HCT116 (cell line): Measurements from ENCODE around the gene UMODL1. TPM values are rescaled to one million over a fixed set of nuclear protein-coding genes. Genes with fewer than 3 reads are reported as not detected.

Experiments
- ATAC-seq: fragments of 200-7000 bp; cut with Tn5 transposase; 2 replicates; pipeline ENCODE4 v1.9.1; 2020; ENCODE audit warnings: mild to moderate bottlenecking, moderate library complexity
- BruUV-seq: library from RNA; stranded (reverse); fragments of 400-500 nt; replicated peaks from 2 replicates; lab custom pipeline; 2021; lab: Mats Ljungman, UMichigan
- CTCF ChIA-PET: fragments of 300-600 bp; sonication (Branson Sonifier 250); formaldehyde crosslinking; loops from one replicate; lab custom pipeline; 2021; ENCODE audit warnings: antibody characterized with exemption; lab: Charles Lee
- POLR2A ChIA-PET: fragments of 300-600, 350-600 bp; sonication (Branson Sonifier 250); formaldehyde crosslinking; loops from one replicate; lab custom pipeline; 2021; ENCODE audit warnings: antibody characterized with exemption; lab: Charles Lee
- RAD21 ChIA-PET, 2 experiments: fragments of 300-600 bp; sonication (Branson Sonifier 250); formaldehyde crosslinking; loops; one replicate each; lab custom pipeline; 2023; ENCODE audit warnings: low total read pairs in 2 of 2; ENCODE audit not compliant: uncharacterized antibody in 2 of 2, unreplicated experiment in 2 of 2, low non-redundant PET in 1 of 2; lab: Charles Lee
- DNase-seq: peaks from one replicate; pipeline ENCODE4 v3.0.0-alpha.2; 2010; ENCODE audit warnings: low read depth, low spot score
- H2AFZ ChIP-seq: fragments of 200-600 bp; shearing (Covaris generic), sonication (generic); 2 replicates; pipeline ENCODE4 v1.6.1; 2017; ENCODE audit warnings: low read depth, mixed run types, mixed read lengths, antibody characterized with exemption, low read length; ENCODE audit not compliant: poor library complexity, severe bottlenecking
- H3K27ac ChIP-seq: 2 replicates; pipeline ENCODE4 v1.5.1; 2012; ENCODE audit warnings: low read depth, low read length
- H3K27me3 ChIP-seq: fragments of 200-600 bp; sonication (generic); 2 replicates; pipeline ENCODE4 v1.6.1; 2016; ENCODE audit warnings: mixed run types, low read length, mixed read lengths; ENCODE audit not compliant: insufficient read depth
- H3K36me3 ChIP-seq, 2 experiments: fragments of 200-500 bp in 1 of 2; fragments of 200-600 bp in 1 of 2; sonication (Bioruptor generic) in 1 of 2; sonication (generic) in 1 of 2; 2 replicates each; pipeline versions ENCODE4 v1.5.1 to v1.6.1; 2014 to 2016; ENCODE audit warnings: low read length in 2 of 2, inconsistent platforms in 1 of 2, mixed read lengths in 1 of 2, mixed run types in 1 of 2; ENCODE audit not compliant: insufficient read depth in 2 of 2, control insufficient read depth in 1 of 2
- H3K4me1 ChIP-seq, 2 experiments: fragments of 200-600 bp in 1 of 2; sonication (generic) in 1 of 2; 2 replicates each; pipeline versions ENCODE4 v1.5.1 to v1.6.1; 2012 to 2017; ENCODE audit warnings: low read length in 2 of 2, inconsistent platforms in 1 of 2, mild to moderate bottlenecking in 1 of 2, mixed read lengths in 1 of 2, mixed run types in 1 of 2, moderate library complexity in 1 of 2; ENCODE audit not compliant: insufficient read depth in 2 of 2, control insufficient read depth in 1 of 2
- H3K4me2 ChIP-seq: fragments of 200-600 bp; sonication (generic); 2 replicates; pipeline ENCODE4 v1.6.1; 2017; ENCODE audit warnings: mixed run types, low read length, mixed read lengths
- H3K4me3 ChIP-seq, 2 experiments: fragments of 200-600 bp in 1 of 2; sonication (generic) in 1 of 2; replicated peaks in 1 of 2; 2 replicates each; pipeline ENCODE4 v1.5.1; 2011 to 2016; ENCODE audit warnings: low read length in 2 of 2, control low read depth in 1 of 2, low read depth in 1 of 2, mild to moderate bottlenecking in 1 of 2, mixed read lengths in 1 of 2, mixed run types in 1 of 2
- H3K79me2 ChIP-seq: fragments of 200-600 bp; sonication (generic); 2 replicates; pipeline ENCODE4 v1.6.1; 2017; ENCODE audit warnings: mild to moderate bottlenecking, mixed run types, low read length, moderate library complexity, mixed read lengths; ENCODE audit not compliant: insufficient read depth
- H3K9ac ChIP-seq: fragments of 200-600 bp; sonication (generic); 2 replicates; pipeline ENCODE4 v1.6.1; 2016; ENCODE audit warnings: low read length, mixed read lengths
- H3K9me2 ChIP-seq: fragments of 200-600 bp; sonication (generic), shearing (Covaris generic); 2 replicates; pipeline ENCODE4 v1.6.1; 2017; ENCODE audit warnings: mixed run types, mild to moderate bottlenecking, moderate library complexity; ENCODE audit not compliant: insufficient read depth
- H3K9me3 ChIP-seq, 2 experiments: fragments of 200-500 bp in 1 of 2; fragments of 200-600 bp in 1 of 2; sonication (Bioruptor generic) in 1 of 2; sonication (generic) in 1 of 2; 2 replicates each; pipeline ENCODE4 v1.6.1; 2014 to 2017; ENCODE audit warnings: low read length in 2 of 2, mixed read lengths in 2 of 2, inconsistent platforms in 1 of 2, low read depth in 1 of 2, mild to moderate bottlenecking in 1 of 2, mixed run types in 1 of 2, moderate library complexity in 1 of 2; ENCODE audit not compliant: control insufficient read depth in 1 of 2, insufficient read depth in 1 of 2
- H4K20me1 ChIP-seq: fragments of 200-600 bp; sonication (generic), shearing (Covaris generic); 2 replicates; pipeline ENCODE4 v1.6.1; 2017; ENCODE audit warnings: mixed run types, mild to moderate bottlenecking, moderate library complexity; ENCODE audit not compliant: insufficient read depth
- CEBPB ChIP-seq: IDR thresholded peaks from 2 replicates; pipeline ENCODE4 v1.6.1; 2012; ENCODE audit warnings: low read depth
- ELF1 ChIP-seq: IDR thresholded peaks from 2 replicates; pipeline ENCODE4 v1.6.1; 2012; ENCODE audit warnings: low read depth, borderline replicate concordance
- EZH2 ChIP-seq: fragments of 200-600 bp; sonication (generic); IDR thresholded peaks from 2 replicates; pipeline ENCODE4 v1.6.1; 2017; ENCODE audit warnings: antibody characterized with exemption, mixed run types
- EZH2phosphoT487 ChIP-seq: fragments of 200-600 bp; IDR thresholded peaks from 2 replicates; pipeline ENCODE4 v1.6.1; 2018; ENCODE audit warnings: antibody characterized with exemption, borderline replicate concordance
- FOSL1 ChIP-seq: IDR thresholded peaks from 2 replicates; pipeline ENCODE4 v1.6.1; 2012; ENCODE audit warnings: low read depth
- JUND ChIP-seq: IDR thresholded peaks from 2 replicates; pipeline ENCODE4 v1.6.1; 2012
- POLR2A ChIP-seq: IDR thresholded peaks from 2 replicates; pipeline ENCODE4 v1.7.0; 2011; ENCODE audit warnings: borderline replicate concordance; ENCODE audit not compliant: insufficient read depth, insufficient read length; ENCODE audit errors: extremely low read depth
- RAD21 ChIP-seq: IDR thresholded peaks from 2 replicates; pipeline ENCODE4 v1.6.1; 2012; ENCODE audit warnings: low read depth, mild to moderate bottlenecking
- SIN3A ChIP-seq: IDR thresholded peaks from 2 replicates; pipeline ENCODE4 v1.6.1; 2012; ENCODE audit warnings: low read depth
- SP1 ChIP-seq: IDR thresholded peaks from 2 replicates; pipeline ENCODE4 v1.6.1; 2012; ENCODE audit warnings: low read depth
- SRF ChIP-seq: IDR thresholded peaks from 2 replicates; pipeline ENCODE4 v1.6.1; 2012; ENCODE audit warnings: low read depth
- TCF7L2 ChIP-seq: IDR thresholded peaks from 2 replicates; pipeline ENCODE4 v1.7.0; 2011; ENCODE audit warnings: borderline replicate concordance, inconsistent platforms; ENCODE audit not compliant: insufficient read depth, insufficient read length; ENCODE audit errors: extremely low read depth
- YY1 ChIP-seq: IDR thresholded peaks from 2 replicates; pipeline ENCODE4 v1.6.1; 2011; ENCODE audit warnings: low read length, low read depth, moderate library complexity, mild to moderate bottlenecking; ENCODE audit not compliant: insufficient replicate concordance; ENCODE audit errors: extremely low read depth
- ZFX ChIP-seq: fragments of 450-650 bp; IDR thresholded peaks from 2 replicates; pipeline ENCODE4 v1.6.1; 2017
- ZNF274 ChIP-seq: fragments of 200-500 bp; sonication (Bioruptor generic); IDR thresholded peaks from 2 replicates; pipeline ENCODE4 v1.6.1; 2014; ENCODE audit warnings: mild to moderate bottlenecking, low read depth, low read length, inconsistent platforms
- intact Hi-C: fragments of 100-400 bp; cut with micrococcal nuclease; formaldehyde crosslinking; loops from 2 replicates; pipeline ENCODE4 v1.10.0; 2022
- total RNA-seq: library from RNA; stranded (reverse); gene quantifications from one replicate; pipeline ENCODE4 v1.2.1, GENCODE V29; 2021; ENCODE audit not compliant: unreplicated experiment
- TF ChIP-seq, protein P1 (sequence below): IDR thresholded peaks from 2 replicates; pipeline ENCODE4 v1.6.1; 2012
- TF ChIP-seq, protein P2 (sequence below), 3 experiments: fragments of 200-600 bp in 1 of 3; sonication (generic) in 1 of 3; IDR thresholded peaks in 2 of 3; conservative IDR thresholded peaks in 1 of 3; 2 replicates each; pipeline ENCODE4 v1.5.1; 2012 to 2017; ENCODE audit warnings: low read depth in 2 of 3, low read length in 2 of 3, antibody characterized with exemption in 1 of 3, borderline replicate concordance in 1 of 3, control low read depth in 1 of 3, mild to moderate bottlenecking in 1 of 3, mixed read lengths in 1 of 3, mixed run types in 1 of 3, moderate library complexity in 1 of 3; ENCODE audit not compliant: insufficient read depth in 1 of 3
- TF ChIP-seq, protein P3 (sequence below): IDR thresholded peaks from 2 replicates; pipeline ENCODE4 v1.6.1; 2011; ENCODE audit warnings: mild to moderate bottlenecking, low read length, moderate library complexity; ENCODE audit not compliant: insufficient replicate concordance; ENCODE audit errors: extremely low read depth
- TF ChIP-seq, protein P4 (sequence below): IDR thresholded peaks from 2 replicates; pipeline ENCODE4 v1.6.1; 2012
- TF ChIP-seq, protein P5 (sequence below): IDR thresholded peaks from 2 replicates; pipeline ENCODE4 v1.6.1; 2012; ENCODE audit warnings: low read depth

UMODL1 gene
- total RNA-seq, 1 experiment from 2014 or later: not detected

DNA sequence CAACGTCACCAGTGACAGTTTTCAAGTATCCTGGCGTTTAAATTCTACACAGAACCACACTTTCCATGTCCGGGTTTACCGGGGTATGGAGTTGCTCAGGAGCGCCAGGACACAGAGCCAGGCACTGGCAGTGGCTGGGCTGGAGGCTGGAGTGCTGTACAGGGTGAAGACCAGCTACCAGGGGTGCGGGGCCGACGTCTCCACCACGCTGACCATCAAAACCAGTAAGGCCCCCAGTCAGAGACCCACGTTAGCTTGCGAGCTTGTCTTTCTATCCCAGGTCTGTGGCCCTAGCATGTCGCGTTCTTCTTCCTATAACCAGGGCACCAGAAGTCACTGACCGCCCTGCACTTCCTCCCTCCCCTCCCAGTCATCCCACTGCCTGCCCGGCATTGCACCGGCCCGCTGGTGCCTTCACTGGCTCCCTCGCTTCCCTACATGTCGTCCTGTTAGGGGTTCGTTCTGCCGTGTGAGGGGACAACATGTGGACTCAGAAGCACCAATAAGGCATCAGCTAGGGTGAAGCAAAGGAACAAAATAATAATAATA is 27.9 kb downstream of the UMODL1 start:
- no TSS peak for BruUV-seq
- Histone ChIP-seq H3K4me1 (peaks cover 8 to 19% of the 10 kb centered on the region in 2 experiments), H3K4me2 (no peak overlapping the region), H3K79me2 (no peaks in the 10 kb centered on the region), H4K20me1 (no peaks in the 10 kb centered on the region), H3K9me3 (peaks cover 0 to 5% of the 10 kb centered on the region in 2 experiments; a peak in 1 of 4 replicates), H3K4me3 (no peak overlapping the region), H3K9me2 (no peaks in the 10 kb centered on the region), H3K36me3 (no peaks in the 10 kb centered on the region), H2AFZ (no peak overlapping the region), H3K9ac (no peak overlapping the region), H3K27ac (no peak overlapping the region), H3K27me3 (peaks cover 5% of the 10 kb centered on the region; the same call in 1 of the 2 replicates)
- intact Hi-C loops: no loop called here
- ChIA-PET RAD21 (no interaction called here), POLR2A (no interaction called here), CTCF (no interaction called here)
- TF ChIP-seq EZH2 (no peak), POLR2A (no peak), ZNF274 (no peak), SRF (no peak), SP1 (no peak), YY1 (no peak), CEBPB (no peak), ZFX (no peak), RAD21 (no peak), SIN3A (no peak), ELF1 (no peak), TCF7L2 (no peak), FOSL1 (no peak), EZH2phosphoT487 (no peak), JUND (no peak)
- TF ChIP-seq, protein P1, sequence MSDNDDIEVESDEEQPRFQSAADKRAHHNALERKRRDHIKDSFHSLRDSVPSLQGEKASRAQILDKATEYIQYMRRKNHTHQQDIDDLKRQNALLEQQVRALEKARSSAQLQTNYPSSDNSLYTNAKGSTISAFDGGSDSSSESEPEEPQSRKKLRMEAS: no peak
- TF ChIP-seq, protein P2, sequence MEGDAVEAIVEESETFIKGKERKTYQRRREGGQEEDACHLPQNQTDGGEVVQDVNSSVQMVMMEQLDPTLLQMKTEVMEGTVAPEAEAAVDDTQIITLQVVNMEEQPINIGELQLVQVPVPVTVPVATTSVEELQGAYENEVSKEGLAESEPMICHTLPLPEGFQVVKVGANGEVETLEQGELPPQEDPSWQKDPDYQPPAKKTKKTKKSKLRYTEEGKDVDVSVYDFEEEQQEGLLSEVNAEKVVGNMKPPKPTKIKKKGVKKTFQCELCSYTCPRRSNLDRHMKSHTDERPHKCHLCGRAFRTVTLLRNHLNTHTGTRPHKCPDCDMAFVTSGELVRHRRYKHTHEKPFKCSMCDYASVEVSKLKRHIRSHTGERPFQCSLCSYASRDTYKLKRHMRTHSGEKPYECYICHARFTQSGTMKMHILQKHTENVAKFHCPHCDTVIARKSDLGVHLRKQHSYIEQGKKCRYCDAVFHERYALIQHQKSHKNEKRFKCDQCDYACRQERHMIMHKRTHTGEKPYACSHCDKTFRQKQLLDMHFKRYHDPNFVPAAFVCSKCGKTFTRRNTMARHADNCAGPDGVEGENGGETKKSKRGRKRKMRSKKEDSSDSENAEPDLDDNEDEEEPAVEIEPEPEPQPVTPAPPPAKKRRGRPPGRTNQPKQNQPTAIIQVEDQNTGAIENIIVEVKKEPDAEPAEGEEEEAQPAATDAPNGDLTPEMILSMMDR (IDR thresholded peaks at IDR 0.05 in 2 of 3, conservative IDR thresholded peaks at IDR 0.05 in 1 of 3; ENCODE audit: borderline replicate concordance in 1 of 3, insufficient read depth in 1 of 3, low read depth in 2 of 3, low read length in 2 of 3): no peak
- TF ChIP-seq, protein P3, sequence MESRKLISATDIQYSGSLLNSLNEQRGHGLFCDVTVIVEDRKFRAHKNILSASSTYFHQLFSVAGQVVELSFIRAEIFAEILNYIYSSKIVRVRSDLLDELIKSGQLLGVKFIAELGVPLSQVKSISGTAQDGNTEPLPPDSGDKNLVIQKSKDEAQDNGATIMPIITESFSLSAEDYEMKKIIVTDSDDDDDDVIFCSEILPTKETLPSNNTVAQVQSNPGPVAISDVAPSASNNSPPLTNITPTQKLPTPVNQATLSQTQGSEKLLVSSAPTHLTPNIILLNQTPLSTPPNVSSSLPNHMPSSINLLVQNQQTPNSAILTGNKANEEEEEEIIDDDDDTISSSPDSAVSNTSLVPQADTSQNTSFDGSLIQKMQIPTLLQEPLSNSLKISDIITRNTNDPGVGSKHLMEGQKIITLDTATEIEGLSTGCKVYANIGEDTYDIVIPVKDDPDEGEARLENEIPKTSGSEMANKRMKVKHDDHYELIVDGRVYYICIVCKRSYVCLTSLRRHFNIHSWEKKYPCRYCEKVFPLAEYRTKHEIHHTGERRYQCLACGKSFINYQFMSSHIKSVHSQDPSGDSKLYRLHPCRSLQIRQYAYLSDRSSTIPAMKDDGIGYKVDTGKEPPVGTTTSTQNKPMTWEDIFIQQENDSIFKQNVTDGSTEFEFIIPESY: no peak
- TF ChIP-seq, protein P4, sequence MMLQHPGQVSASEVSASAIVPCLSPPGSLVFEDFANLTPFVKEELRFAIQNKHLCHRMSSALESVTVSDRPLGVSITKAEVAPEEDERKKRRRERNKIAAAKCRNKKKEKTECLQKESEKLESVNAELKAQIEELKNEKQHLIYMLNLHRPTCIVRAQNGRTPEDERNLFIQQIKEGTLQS: no peak
- TF ChIP-seq, protein P5, sequence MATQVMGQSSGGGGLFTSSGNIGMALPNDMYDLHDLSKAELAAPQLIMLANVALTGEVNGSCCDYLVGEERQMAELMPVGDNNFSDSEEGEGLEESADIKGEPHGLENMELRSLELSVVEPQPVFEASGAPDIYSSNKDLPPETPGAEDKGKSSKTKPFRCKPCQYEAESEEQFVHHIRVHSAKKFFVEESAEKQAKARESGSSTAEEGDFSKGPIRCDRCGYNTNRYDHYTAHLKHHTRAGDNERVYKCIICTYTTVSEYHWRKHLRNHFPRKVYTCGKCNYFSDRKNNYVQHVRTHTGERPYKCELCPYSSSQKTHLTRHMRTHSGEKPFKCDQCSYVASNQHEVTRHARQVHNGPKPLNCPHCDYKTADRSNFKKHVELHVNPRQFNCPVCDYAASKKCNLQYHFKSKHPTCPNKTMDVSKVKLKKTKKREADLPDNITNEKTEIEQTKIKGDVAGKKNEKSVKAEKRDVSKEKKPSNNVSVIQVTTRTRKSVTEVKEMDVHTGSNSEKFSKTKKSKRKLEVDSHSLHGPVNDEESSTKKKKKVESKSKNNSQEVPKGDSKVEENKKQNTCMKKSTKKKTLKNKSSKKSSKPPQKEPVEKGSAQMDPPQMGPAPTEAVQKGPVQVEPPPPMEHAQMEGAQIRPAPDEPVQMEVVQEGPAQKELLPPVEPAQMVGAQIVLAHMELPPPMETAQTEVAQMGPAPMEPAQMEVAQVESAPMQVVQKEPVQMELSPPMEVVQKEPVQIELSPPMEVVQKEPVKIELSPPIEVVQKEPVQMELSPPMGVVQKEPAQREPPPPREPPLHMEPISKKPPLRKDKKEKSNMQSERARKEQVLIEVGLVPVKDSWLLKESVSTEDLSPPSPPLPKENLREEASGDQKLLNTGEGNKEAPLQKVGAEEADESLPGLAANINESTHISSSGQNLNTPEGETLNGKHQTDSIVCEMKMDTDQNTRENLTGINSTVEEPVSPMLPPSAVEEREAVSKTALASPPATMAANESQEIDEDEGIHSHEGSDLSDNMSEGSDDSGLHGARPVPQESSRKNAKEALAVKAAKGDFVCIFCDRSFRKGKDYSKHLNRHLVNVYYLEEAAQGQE: no peak
- ATAC-seq (no peak), DNase-seq (no peak)
